Keratinocyte (primary cell): ENCODE results near the gene IGFL2. TPM values are rescaled to one million over a fixed set of nuclear protein-coding genes. Genes with fewer than 3 reads are reported as not detected.

Experiments used
- DNase-seq: peaks from one replicate; pipeline ENCODE4 v3.0.0-alpha.2; 2011; ENCODE audit warnings: low read depth, missing footprints, low spot score
- FAIRE-seq: peaks from 2 replicates; lab custom pipeline; 2011; peaks lifted over from hg19 to GRCh38; lab: Jason Lieb, UNC
- H2AFZ ChIP-seq: 2 replicates; pipeline ENCODE4 v1.6.0; 2012; ENCODE audit warnings: low read length, control low read depth, inconsistent platforms; ENCODE audit not compliant: control insufficient read depth
- H3K27ac ChIP-seq: 2 replicates; pipeline ENCODE4 v1.5.1; 2011; ENCODE audit warnings: low read length; ENCODE audit not compliant: control insufficient read depth, insufficient read depth
- H3K27me3 ChIP-seq: 3 replicates; pipeline ENCODE4 v1.6.0; 2011; ENCODE audit warnings: low read length; ENCODE audit not compliant: control insufficient read depth, insufficient read depth; ENCODE audit errors: extremely low read depth
- H3K36me3 ChIP-seq, 2 experiments: 2 replicates in 1 of 2; 3 replicates in 1 of 2; pipeline ENCODE4 v1.5.1; 2011; ENCODE audit warnings: low read length in 2 of 2, mild to moderate bottlenecking in 1 of 2; ENCODE audit not compliant: control insufficient read depth in 2 of 2, insufficient read depth in 2 of 2; ENCODE audit errors: extremely low read depth in 1 of 2
- H3K4me1 ChIP-seq: 3 replicates; pipeline ENCODE4 v1.5.1; 2011; ENCODE audit warnings: low read length; ENCODE audit not compliant: control insufficient read depth, insufficient read depth; ENCODE audit errors: extremely low read depth
- H3K4me2 ChIP-seq: 3 replicates; pipeline ENCODE4 v1.6.0; 2011; ENCODE audit warnings: low read depth, low read length; ENCODE audit not compliant: control insufficient read depth, insufficient read depth; ENCODE audit errors: extremely low read depth
- H3K4me3 ChIP-seq, 3 experiments: fragments of 200-600 bp in 1 of 3; sonication (generic) in 1 of 3; 2 replicates in 2 of 3; 3 replicates in 1 of 3; pipeline ENCODE4 v1.5.1; 2011 to 2016; ENCODE audit warnings: low read length in 3 of 3, mild to moderate bottlenecking in 3 of 3, control low read depth in 2 of 3, inconsistent platforms in 1 of 3, low read depth in 1 of 3, mixed read lengths in 1 of 3, mixed run types in 1 of 3, moderate library complexity in 1 of 3; ENCODE audit not compliant: control insufficient read depth in 2 of 3, insufficient read depth in 2 of 3; ENCODE audit errors: extremely low read depth in 1 of 3
- H3K79me2 ChIP-seq: 2 replicates; pipeline ENCODE4 v1.6.0; 2012; ENCODE audit warnings: low read length; ENCODE audit not compliant: control insufficient read depth, insufficient read depth
- H3K9ac ChIP-seq: 3 replicates; pipeline ENCODE4 v1.6.0; 2011; ENCODE audit warnings: low read length; ENCODE audit not compliant: control insufficient read depth, insufficient read depth; ENCODE audit errors: extremely low read depth
- H3K9me1 ChIP-seq: 3 replicates; pipeline ENCODE4 v1.6.0; 2011; ENCODE audit warnings: low read length; ENCODE audit not compliant: control insufficient read depth, insufficient read depth; ENCODE audit errors: extremely low read depth
- H3K9me3 ChIP-seq: 2 replicates; pipeline ENCODE4 v1.5.1; 2012; ENCODE audit warnings: low read depth, low read length; ENCODE audit not compliant: control insufficient read depth
- H4K20me1 ChIP-seq: 3 replicates; pipeline ENCODE4 v1.6.0; 2011; ENCODE audit warnings: low read length; ENCODE audit not compliant: control insufficient read depth, insufficient read depth; ENCODE audit errors: extremely low read depth
- EZH2 ChIP-seq: IDR thresholded peaks from one replicate; pipeline ENCODE4 v1.6.1; 2012; ENCODE audit warnings: inconsistent platforms, mild to moderate bottlenecking, low read length, moderate library complexity
- dilution Hi-C: fragments of 300-500 bp; cut with MboI; formaldehyde crosslinking; loops from one replicate; pipeline ENCODE4 v1.7.0; 2020; ENCODE audit warnings: low sequenced_read_pairs; ENCODE audit not compliant: extremely low pct_ligation_motif_present
- polyA plus RNA-seq, 5 experiments: library from polyadenylated mRNA; depleted of rRNA in 3 of 5; stranded (reverse) in 3 of 5; stranded (forward) in 1 of 5; unstranded in 1 of 5; fragments of >200 nt; gene quantifications; 1 replicate in 1 of 5; 2 replicates in 3 of 5; 3 replicates in 1 of 5; pipeline versions ENCODE4 v1.2.1 to v1.2.3, GENCODE V29; 2011 to 2012; ENCODE audit warnings: missing spikeins in 2 of 5, low read depth in 1 of 5, low replicate concordance in 1 of 5
- TF ChIP-seq, protein P1 (sequence below), 3 experiments: IDR thresholded peaks in 1 of 3; conservative IDR thresholded peaks in 1 of 3; optimal IDR thresholded peaks in 1 of 3; 2 replicates in 2 of 3; 3 replicates in 1 of 3; pipeline versions ENCODE3 to v1.5.1; 2011; ENCODE audit warnings: low read length in 3 of 3, mild to moderate bottlenecking in 3 of 3, moderate library complexity in 2 of 3, control low read depth in 1 of 3, inconsistent platforms in 1 of 3; ENCODE audit not compliant: insufficient read depth in 2 of 3; ENCODE audit errors: extremely low read depth in 1 of 3

The IGFL2 gene
- polyA plus RNA-seq, 1 donor (not counting 4 experiments of a cell fraction or from before 2014, with no cell fraction given) = 7.1 TPM

DNA sequence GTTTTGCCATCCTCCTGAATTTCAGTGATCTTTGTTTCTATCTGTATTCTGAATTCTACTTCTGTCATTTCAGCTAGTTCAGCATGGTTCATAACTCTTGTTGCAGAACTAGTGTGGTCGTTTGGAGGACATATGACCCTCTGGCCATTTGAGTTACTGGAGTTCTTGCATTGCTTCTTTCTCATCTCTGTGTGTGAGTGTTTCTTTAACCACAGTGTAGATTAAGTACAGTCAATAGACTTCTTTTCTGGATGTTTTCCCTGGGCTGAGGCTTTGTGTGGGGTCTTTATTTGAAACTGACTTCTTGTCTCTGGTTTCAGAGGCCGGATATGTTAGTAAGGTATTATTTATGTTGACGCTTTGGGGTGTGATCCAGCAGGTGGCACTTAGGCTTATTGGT lies 14.7 kb downstream of the IGFL2 start:
- H2AFZ ChIP-seq = no peak overlapping the region
- no peaks in the 10 kb centered on the region for H3K27me3 ChIP-seq
- no peak overlapping the region for H3K27ac ChIP-seq
- H3K79me2 ChIP-seq = no peaks in the 10 kb centered on the region
- peaks cover 4% of the 10 kb centered on the region for H3K4me1 ChIP-seq
- no peak overlapping the region for H3K4me2 ChIP-seq
- TF ChIP-seq EZH2 = no peak
- TF ChIP-seq, protein P1, sequence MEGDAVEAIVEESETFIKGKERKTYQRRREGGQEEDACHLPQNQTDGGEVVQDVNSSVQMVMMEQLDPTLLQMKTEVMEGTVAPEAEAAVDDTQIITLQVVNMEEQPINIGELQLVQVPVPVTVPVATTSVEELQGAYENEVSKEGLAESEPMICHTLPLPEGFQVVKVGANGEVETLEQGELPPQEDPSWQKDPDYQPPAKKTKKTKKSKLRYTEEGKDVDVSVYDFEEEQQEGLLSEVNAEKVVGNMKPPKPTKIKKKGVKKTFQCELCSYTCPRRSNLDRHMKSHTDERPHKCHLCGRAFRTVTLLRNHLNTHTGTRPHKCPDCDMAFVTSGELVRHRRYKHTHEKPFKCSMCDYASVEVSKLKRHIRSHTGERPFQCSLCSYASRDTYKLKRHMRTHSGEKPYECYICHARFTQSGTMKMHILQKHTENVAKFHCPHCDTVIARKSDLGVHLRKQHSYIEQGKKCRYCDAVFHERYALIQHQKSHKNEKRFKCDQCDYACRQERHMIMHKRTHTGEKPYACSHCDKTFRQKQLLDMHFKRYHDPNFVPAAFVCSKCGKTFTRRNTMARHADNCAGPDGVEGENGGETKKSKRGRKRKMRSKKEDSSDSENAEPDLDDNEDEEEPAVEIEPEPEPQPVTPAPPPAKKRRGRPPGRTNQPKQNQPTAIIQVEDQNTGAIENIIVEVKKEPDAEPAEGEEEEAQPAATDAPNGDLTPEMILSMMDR (optimal IDR thresholded peaks at IDR 0.05 in 1 of 3, IDR thresholded peaks at IDR 0.05 in 1 of 3, conservative IDR thresholded peaks at IDR 0.05 in 1 of 3; ENCODE audit: extremely low read depth in 1 of 3, insufficient read depth in 2 of 3, low read length in 3 of 3) = no peak
- no peak overlapping the region for H3K9ac ChIP-seq
- no peaks in the 10 kb centered on the region for H3K9me3 ChIP-seq
- H3K9me1 ChIP-seq = no peaks in the 10 kb centered on the region
- H4K20me1 ChIP-seq = no peaks in the 10 kb centered on the region
- no peak for FAIRE-seq
- peaks cover 0 to 9% of the 10 kb centered on the region in 2 experiments for H3K36me3 ChIP-seq
- H3K4me3 ChIP-seq = no peak overlapping the region
- dilution Hi-C loops = no loop called here
- DNase-seq = no peak

DNA sequence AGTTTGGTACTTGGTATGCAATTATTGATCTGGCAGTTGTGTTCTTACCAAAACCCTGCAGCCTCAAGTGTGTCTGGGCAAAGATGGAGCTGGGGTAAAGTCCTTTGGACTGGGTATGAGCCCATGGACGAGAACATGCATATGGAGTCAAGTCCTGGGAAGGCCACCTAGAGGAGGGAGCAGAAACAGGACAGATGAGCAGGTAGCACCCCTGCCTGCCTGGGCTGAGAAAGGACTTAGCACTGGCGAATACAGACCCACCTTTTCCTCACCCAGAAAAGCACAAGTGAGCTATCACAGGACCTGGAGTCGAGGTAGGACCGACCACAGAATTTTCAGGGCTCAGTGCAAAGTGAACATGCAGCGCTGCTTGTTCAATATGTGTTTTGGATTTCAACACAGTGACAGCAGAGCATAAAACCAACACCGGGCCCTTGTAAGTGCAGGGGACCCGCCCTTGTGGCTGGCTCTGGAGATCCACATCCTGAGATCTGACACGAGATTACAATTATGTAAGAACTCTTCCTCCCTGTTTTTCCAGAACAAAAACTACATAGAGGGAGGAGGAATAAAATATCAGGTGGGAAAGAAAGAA lies 25.9 kb downstream of the IGFL2 start:
- Histone ChIP-seq H3K27me3 (no peaks in the 10 kb centered on the region), H3K27ac (no peak overlapping the region), H3K9me3 (peaks cover 2% of the 10 kb centered on the region), H4K20me1 (no peaks in the 10 kb centered on the region), H3K4me3 (no peak overlapping the region), H3K4me2 (no peak overlapping the region), H3K79me2 (no peaks in the 10 kb centered on the region), H2AFZ (no peak overlapping the region), H3K9me1 (no peaks in the 10 kb centered on the region), H3K9ac (no peak overlapping the region), H3K4me1 (no peaks in the 10 kb centered on the region), H3K36me3 (peaks cover 0 to 6% of the 10 kb centered on the region in 2 experiments)
- DNase-seq = no peak
- peak; percentile 17 for FAIRE-seq
- no peak for TF ChIP-seq EZH2
- TF ChIP-seq, protein P1 (optimal IDR thresholded peaks at IDR 0.05 in 1 of 3, IDR thresholded peaks at IDR 0.05 in 1 of 3, conservative IDR thresholded peaks at IDR 0.05 in 1 of 3; ENCODE audit: extremely low read depth in 1 of 3, insufficient read depth in 2 of 3, low read length in 3 of 3) = peak in 1 of 3 experiments; percentile 42
- dilution Hi-C loops = no loop called here
